ENCODE data around the gene SVIL.
"Not testable (repeated sequence)": the region's sequence is repeated elsewhere in the genome, so short reads cannot be mapped to it uniquely, and the experiment has no call there.

Gene SVIL

GRCh38 chr10:29539412-29539811, 95.4 kb downstream of the SVIL start:
- no peak for DNase-seq (ENCODE audit: low spot score)

GRCh38 chr10:29537799-29538198, 97.0 kb downstream of the SVIL start:
- DNase-seq (ENCODE audit: low spot score): no peak

GRCh38 chr10:29536691-29537090, 98.1 kb downstream of the SVIL start:
- DNase-seq (ENCODE audit: low spot score): not testable (repeated sequence)

- DNase-seq (ENCODE audit: low spot score): no peak
Measured at GRCh38 chr10:29535778-29536453, 98.9 kb downstream of the SVIL start.

- no peak for DNase-seq (ENCODE audit: low spot score)
Measured at GRCh38 chr10:29535012-29535777, 99.6 kb downstream of the SVIL start.

GRCh38 chr10:29534590-29534989, 100.2 kb downstream of the SVIL start:
- DNase-seq (ENCODE audit: low spot score): no peak

GRCh38 chr10:29533696-29534285, 101.0 kb downstream of the SVIL start:
- DNase-seq (ENCODE audit: low spot score): no peak

GRCh38 chr10:29533046-29533445, 101.7 kb downstream of the SVIL start:
- no peak for DNase-seq (ENCODE audit: low spot score)

GRCh38 chr10:29532256-29532878, 102.4 kb downstream of the SVIL start:
- DNase-seq (ENCODE audit: low spot score): no peak

GRCh38 chr10:29530112-29530976, 104.4 kb downstream of the SVIL start:
- no peak for DNase-seq (ENCODE audit: low spot score)

GRCh38 chr10:29529146-29529545, 105.6 kb downstream of the SVIL start:
- DNase-seq (ENCODE audit: low spot score): no peak

- no peak for DNase-seq (ENCODE audit: low spot score)
Measured at GRCh38 chr10:29525762-29526161, 109.0 kb downstream of the SVIL start.

GRCh38 chr10:29524720-29525119, 110.1 kb downstream of the SVIL start:
- no peak for DNase-seq (ENCODE audit: low spot score)

- DNase-seq (ENCODE audit: low spot score): no peak
Measured at GRCh38 chr10:29524294-29524693, 110.5 kb downstream of the SVIL start.

GRCh38 chr10:29522918-29523317, 111.9 kb downstream of the SVIL start:
- no peak for DNase-seq (ENCODE audit: low spot score)

GRCh38 chr10:29522061-29522855, 112.5 kb downstream of the SVIL start:
- no peak for DNase-seq (ENCODE audit: low spot score)

- DNase-seq (ENCODE audit: low spot score): no peak
Measured at GRCh38 chr10:29519659-29520058, 115.1 kb downstream of the SVIL start.

GRCh38 chr10:29517352-29517923, 117.3 kb downstream of the SVIL start:
- no peak for DNase-seq (ENCODE audit: low spot score)

GRCh38 chr10:29516309-29516932, 118.3 kb downstream of the SVIL start:
- not testable (repeated sequence) for DNase-seq (ENCODE audit: low spot score)

- not testable (repeated sequence) for DNase-seq (ENCODE audit: low spot score)
Measured at GRCh38 chr10:29515879-29516278, 118.9 kb downstream of the SVIL start.

All from hematopoietic multipotent progenitor cell treated with erythropoietin and hydrocortisone succinate and interleukin-3 and kit ligand, for 15 days (in vitro differentiated cells).